Neural crest cell (in vitro differentiated cells): Measurements from ENCODE around the gene JAML. TPM values are rescaled to one million over a fixed set of nuclear protein-coding genes. Genes with fewer than 3 reads are reported as not detected.

Source experiments
- DNase-seq: peaks from one replicate; pipeline ENCODE4 v3.0.0; 2021; ENCODE audit warnings: low read depth, mixed read lengths, low spot score
- H3K27ac Mint-ChIP-seq: one replicate; pipeline ENCODE4 v1.8.0; 2021; ENCODE audit warnings: mild to moderate bottlenecking, mixed read lengths; ENCODE audit not compliant: unreplicated experiment
- H3K27me3 Mint-ChIP-seq: 2 replicates; pipeline ENCODE4 v1.8.0; 2021; ENCODE audit warnings: low read depth, mild to moderate bottlenecking, mixed read lengths
- H3K36me3 Mint-ChIP-seq: 2 replicates; pipeline ENCODE4 v1.8.0; 2021; ENCODE audit warnings: low read depth, mild to moderate bottlenecking, mixed read lengths
- H3K4me1 Mint-ChIP-seq: 2 replicates; pipeline ENCODE4 v1.8.0; 2021; ENCODE audit warnings: mixed read lengths
- H3K4me3 Mint-ChIP-seq: one replicate; pipeline ENCODE4 v1.8.0; 2021; ENCODE audit warnings: mild to moderate bottlenecking, mixed read lengths
- H3K9me3 Mint-ChIP-seq: 2 replicates; pipeline ENCODE4 v1.8.0; 2021; ENCODE audit warnings: mixed read lengths
- total RNA-seq: library from RNA; stranded (reverse); gene quantifications from 2 replicates; pipeline ENCODE4 v1.2.1, GENCODE V29; 2021
- TF ChIP-seq, protein P1 (sequence below): fragments of 200-600 bp; sonication (generic); conservative IDR thresholded peaks from 2 replicates; pipeline ENCODE4 v1.5.0; 2021; ENCODE audit warnings: antibody characterized with exemption, mild to moderate bottlenecking

Gene JAML
- total RNA-seq, 1 donor from 2014 or later: not detected

DNA sequence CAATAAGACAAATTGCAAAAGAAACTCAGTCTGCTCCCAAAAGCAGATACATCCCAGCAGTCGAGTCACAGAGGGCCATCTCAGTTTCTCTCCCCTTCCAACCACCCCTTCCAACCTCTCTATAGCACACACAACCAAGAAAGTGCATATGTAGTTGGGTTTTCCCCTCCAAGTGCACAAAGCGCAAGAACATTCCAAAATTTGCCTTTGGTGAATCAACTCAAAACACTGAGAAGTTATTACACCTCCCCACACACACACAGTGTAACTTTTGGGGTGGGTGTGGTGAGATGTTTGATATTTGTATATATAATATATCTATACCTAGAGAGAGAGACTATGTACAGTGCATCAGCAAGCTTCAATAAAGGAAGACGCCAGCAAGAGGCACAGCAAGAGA lies 62.0 kb downstream of the JAML start:
- TF ChIP-seq, protein P1, sequence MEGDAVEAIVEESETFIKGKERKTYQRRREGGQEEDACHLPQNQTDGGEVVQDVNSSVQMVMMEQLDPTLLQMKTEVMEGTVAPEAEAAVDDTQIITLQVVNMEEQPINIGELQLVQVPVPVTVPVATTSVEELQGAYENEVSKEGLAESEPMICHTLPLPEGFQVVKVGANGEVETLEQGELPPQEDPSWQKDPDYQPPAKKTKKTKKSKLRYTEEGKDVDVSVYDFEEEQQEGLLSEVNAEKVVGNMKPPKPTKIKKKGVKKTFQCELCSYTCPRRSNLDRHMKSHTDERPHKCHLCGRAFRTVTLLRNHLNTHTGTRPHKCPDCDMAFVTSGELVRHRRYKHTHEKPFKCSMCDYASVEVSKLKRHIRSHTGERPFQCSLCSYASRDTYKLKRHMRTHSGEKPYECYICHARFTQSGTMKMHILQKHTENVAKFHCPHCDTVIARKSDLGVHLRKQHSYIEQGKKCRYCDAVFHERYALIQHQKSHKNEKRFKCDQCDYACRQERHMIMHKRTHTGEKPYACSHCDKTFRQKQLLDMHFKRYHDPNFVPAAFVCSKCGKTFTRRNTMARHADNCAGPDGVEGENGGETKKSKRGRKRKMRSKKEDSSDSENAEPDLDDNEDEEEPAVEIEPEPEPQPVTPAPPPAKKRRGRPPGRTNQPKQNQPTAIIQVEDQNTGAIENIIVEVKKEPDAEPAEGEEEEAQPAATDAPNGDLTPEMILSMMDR: no peak
- Mint-ChIP-seq H3K36me3 (no peaks in the 10 kb centered on the region), H3K27me3 (peaks cover 79% of the 10 kb centered on the region)

DNA sequence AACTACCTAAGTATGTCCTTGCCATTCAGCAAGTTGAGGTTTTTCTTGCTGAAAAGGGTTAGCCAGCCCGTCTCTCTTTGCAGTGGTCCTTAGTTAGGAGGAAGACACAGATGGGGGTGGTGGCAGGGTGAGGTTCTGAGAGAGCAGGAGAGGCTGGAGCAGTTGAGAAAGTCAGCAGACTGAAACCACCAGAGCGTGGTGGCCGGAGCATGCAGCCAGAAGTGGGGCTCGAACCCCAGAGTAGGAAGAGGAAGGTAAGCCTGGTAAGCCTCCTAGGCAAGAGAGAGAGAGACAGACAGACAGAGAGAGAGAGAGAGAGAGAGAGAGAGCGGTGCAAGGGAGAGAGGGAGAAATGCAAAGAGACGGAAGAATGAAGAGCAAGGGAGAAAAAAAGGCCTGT lies 63.0 kb downstream of the JAML start:
- H3K4me1 Mint-ChIP-seq: peaks cover 8% of the 10 kb centered on the region
- no peak overlapping the region for H3K4me3 Mint-ChIP-seq
- H3K27me3 Mint-ChIP-seq: peaks cover 80% of the 10 kb centered on the region
- H3K36me3 Mint-ChIP-seq: no peaks in the 10 kb centered on the region
- H3K27ac Mint-ChIP-seq: no peak overlapping the region
- TF ChIP-seq, protein P1: no peak
- H3K9me3 Mint-ChIP-seq: no peaks in the 10 kb centered on the region
- DNase-seq: no peak

More for the DNA sequence above, 62.0 kb downstream of the JAML start:
- Mint-ChIP-seq H3K4me1 (peaks cover 6% of the 10 kb centered on the region), H3K4me3 (no peak overlapping the region), H3K9me3 (no peaks in the 10 kb centered on the region), H3K27ac (no peak overlapping the region)
- no peak for DNase-seq

DNA sequence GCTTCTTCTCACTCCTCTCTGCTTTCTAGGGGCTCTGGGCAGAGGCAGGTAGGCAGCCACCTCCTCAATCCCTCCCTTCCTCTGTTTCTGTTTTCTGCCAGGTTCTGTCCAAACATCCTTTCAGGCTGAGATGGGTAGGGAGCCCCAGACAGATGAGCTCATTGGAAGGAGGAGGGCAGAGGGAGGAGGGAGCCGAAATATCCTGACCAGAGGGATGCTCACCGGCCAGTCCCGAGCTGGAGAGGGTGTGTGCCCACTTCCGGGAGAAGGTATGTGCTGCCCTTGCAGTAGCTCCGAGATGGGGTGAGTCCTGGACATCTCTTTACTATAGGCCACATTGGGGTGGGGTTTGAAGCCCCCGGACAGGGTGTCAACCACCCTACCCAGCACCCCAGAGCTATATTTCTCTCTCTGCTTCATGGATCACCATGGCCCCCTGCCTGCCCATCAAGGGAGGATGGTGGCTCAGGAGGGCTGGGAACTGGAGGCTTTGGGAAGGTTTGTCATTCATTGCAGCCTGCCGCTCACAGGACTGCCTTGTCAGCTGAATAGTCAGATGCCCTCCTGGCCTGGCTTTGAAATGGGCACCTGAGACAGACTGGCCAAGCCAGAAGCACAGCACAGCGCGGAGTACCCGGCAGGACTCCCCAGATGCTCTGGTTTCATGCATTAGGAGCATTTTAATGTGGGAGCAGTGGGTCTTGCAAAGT lies 67.5 kb downstream of the JAML start:
- DNase-seq: no peak
- no peak overlapping the region for H3K4me3 Mint-ChIP-seq
- H3K4me1 Mint-ChIP-seq: peaks cover 9% of the 10 kb centered on the region
- H3K36me3 Mint-ChIP-seq: no peaks in the 10 kb centered on the region
- no peak overlapping the region for H3K27ac Mint-ChIP-seq
- no peaks in the 10 kb centered on the region for H3K9me3 Mint-ChIP-seq
- H3K27me3 Mint-ChIP-seq: peaks cover 94% of the 10 kb centered on the region
- TF ChIP-seq, protein P1: no peak

DNA sequence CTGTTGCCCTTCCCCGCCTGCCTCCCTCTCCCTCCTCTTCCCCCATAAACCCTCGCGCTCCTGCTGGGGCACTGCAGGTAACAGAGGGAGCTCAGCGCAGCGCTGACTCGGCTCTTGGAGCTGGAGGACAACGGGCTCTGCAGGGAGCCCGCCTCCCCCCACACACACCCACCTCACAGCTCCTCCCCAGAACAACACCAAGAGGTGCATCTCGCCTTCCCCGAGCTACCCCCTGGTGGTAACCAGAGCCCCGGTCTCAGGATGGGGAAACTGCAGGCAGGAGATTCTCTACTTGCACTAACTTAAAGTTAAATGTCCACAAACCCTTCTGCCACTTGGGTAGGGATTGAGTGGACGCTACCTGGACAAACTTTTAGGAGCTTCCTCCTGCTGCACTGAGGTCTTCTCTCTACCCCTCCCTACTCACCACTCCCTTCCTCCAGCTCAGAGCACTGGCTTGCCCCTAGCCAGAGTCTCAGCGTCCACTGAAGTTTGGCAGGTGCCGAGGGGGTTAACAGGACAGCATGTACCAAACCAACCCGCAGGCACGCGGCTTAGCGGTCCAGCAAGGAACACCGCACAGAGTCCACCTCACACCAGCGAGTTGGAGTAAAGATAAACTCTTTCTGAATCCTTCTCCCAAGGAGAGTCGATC lies 68.2 kb downstream of the JAML start:
- no peaks in the 10 kb centered on the region for H3K9me3 Mint-ChIP-seq
- TF ChIP-seq, protein P1: peak; percentile 13
- no peaks in the 10 kb centered on the region for H3K36me3 Mint-ChIP-seq
- H3K27me3 Mint-ChIP-seq: peaks cover 96% of the 10 kb centered on the region
- H3K4me3 Mint-ChIP-seq: no peak overlapping the region
- H3K27ac Mint-ChIP-seq: no peak overlapping the region
- H3K4me1 Mint-ChIP-seq: peaks cover 9% of the 10 kb centered on the region
- DNase-seq: no peak

DNA sequence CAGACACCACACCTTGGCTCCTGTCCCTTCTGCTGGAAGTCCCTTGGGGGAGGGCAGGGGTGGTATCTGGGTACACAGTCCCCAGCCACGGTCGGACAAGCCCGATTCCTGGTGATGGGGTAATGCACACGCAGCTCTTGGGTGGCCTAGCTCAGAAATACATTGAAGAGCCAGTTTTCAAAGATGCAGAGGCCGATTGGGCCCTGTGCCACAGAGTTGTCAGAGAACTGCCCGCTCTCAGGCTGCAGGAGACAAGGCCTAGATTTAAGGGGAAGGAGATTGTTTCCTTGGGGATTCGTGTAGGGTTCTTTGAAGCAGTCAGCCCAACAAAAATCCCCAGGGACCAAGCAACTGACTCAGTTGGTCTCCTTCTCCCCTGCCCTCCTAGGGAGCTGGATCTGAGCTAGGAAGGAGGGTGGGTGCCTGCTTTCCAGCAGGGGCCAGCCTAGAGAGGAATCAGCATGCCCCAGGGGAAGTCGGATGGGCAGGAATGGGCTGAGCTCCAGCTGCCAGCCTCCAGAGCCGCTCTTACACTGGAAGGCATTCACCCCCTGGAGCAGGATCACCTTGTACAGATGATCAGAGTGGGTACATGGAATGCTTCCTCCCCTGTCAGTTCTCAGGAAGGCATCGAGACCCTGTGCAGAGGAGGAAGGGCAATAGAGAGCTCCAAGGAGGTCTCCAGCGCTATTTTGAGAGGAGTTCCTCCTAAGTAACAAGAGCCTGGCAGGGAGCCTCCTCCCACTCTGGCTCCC lies 68.9 kb downstream of the JAML start:
- H3K4me3 Mint-ChIP-seq: peak overlapping the region; percentile 27
- H3K9me3 Mint-ChIP-seq: no peaks in the 10 kb centered on the region
- H3K4me1 Mint-ChIP-seq: peaks cover 9% of the 10 kb centered on the region
- H3K36me3 Mint-ChIP-seq: no peaks in the 10 kb centered on the region
- H3K27ac Mint-ChIP-seq: no peak overlapping the region
- TF ChIP-seq, protein P1: no peak
- no peak for DNase-seq
- peaks cover 96% of the 10 kb centered on the region for H3K27me3 Mint-ChIP-seq
